ENCODE results near the gene ZRANB1.

ZRANB1 gene

GRCh38 chr10:125027871-125028869, 86.2 kb downstream of the ZRANB1 start:
- no peak overlapping the region for H3K9ac ChIP-seq (ENCODE audit: low read length)
- H3F3A ChIP-seq (ENCODE audit: insufficient read depth), result no peaks in the 10 kb centered on the region
- H3K9me2 ChIP-seq (replicated peaks; ENCODE audit: insufficient read depth, low read length), result no peaks in the 10 kb centered on the region
- TF ChIP-seq EZH2phosphoT487 (conservative IDR thresholded peaks at IDR 0.05; ENCODE audit: low read length), result no peak
- TF ChIP-seq CTCF (IDR thresholded peaks at IDR 0.05; ENCODE audit: insufficient read depth, low read length, poor library complexity, severe bottlenecking), result no peak
- H3K27ac ChIP-seq (ENCODE audit: low read depth, low read length), result no peak overlapping the region
- no peak overlapping the region for H3K4me3 ChIP-seq (ENCODE audit: insufficient read depth, low read length, poor library complexity, severe bottlenecking)
- no peak overlapping the region for H3K4me2 ChIP-seq (ENCODE audit: low read depth, low read length, poor library complexity, severe bottlenecking)
- H3K9me3 ChIP-seq (ENCODE audit: insufficient read depth, low read length), result no peaks in the 10 kb centered on the region
- no peak overlapping the region for H2AFZ ChIP-seq (ENCODE audit: low read depth, low read length, severe bottlenecking)
- H4K20me1 ChIP-seq (ENCODE audit: low read depth, low read length), result no peaks in the 10 kb centered on the region
- no peaks in the 10 kb centered on the region for H3K27me3 ChIP-seq (ENCODE audit: low read length)
- no peaks in the 10 kb centered on the region for H3K79me2 ChIP-seq (ENCODE audit: insufficient read depth, low read length)
- no peaks in the 10 kb centered on the region for H3K36me3 ChIP-seq (ENCODE audit: low read length)

GRCh38 chr10:125029584-125030242, 87.8 kb downstream of the ZRANB1 start:
- no peak overlapping the region for H3K4me2 ChIP-seq (ENCODE audit: low read depth, low read length, poor library complexity, severe bottlenecking)
- H3K9me3 ChIP-seq (ENCODE audit: insufficient read depth, low read length), result no peaks in the 10 kb centered on the region
- TF ChIP-seq EZH2phosphoT487 (conservative IDR thresholded peaks at IDR 0.05; ENCODE audit: low read length) (no peak), CTCF (IDR thresholded peaks at IDR 0.05; ENCODE audit: insufficient read depth, low read length, poor library complexity, severe bottlenecking) (no peak)
- no peaks in the 10 kb centered on the region for H3K36me3 ChIP-seq (ENCODE audit: low read length)
- no peaks in the 10 kb centered on the region for H3K27me3 ChIP-seq (ENCODE audit: low read length)
- H3K27ac ChIP-seq (ENCODE audit: low read depth, low read length), result no peak overlapping the region
- H4K20me1 ChIP-seq (ENCODE audit: low read depth, low read length), result no peaks in the 10 kb centered on the region
- no peak overlapping the region for H3K9ac ChIP-seq (ENCODE audit: low read length)
- no peak overlapping the region for H3K4me3 ChIP-seq (ENCODE audit: insufficient read depth, low read length, poor library complexity, severe bottlenecking)
- no peaks in the 10 kb centered on the region for H3K79me2 ChIP-seq (ENCODE audit: insufficient read depth, low read length)
- no peak overlapping the region for H2AFZ ChIP-seq (ENCODE audit: low read depth, low read length, severe bottlenecking)
- H3F3A ChIP-seq (ENCODE audit: insufficient read depth), result no peaks in the 10 kb centered on the region
- H3K9me2 ChIP-seq (replicated peaks; ENCODE audit: insufficient read depth, low read length), result no peaks in the 10 kb centered on the region

DNA sequence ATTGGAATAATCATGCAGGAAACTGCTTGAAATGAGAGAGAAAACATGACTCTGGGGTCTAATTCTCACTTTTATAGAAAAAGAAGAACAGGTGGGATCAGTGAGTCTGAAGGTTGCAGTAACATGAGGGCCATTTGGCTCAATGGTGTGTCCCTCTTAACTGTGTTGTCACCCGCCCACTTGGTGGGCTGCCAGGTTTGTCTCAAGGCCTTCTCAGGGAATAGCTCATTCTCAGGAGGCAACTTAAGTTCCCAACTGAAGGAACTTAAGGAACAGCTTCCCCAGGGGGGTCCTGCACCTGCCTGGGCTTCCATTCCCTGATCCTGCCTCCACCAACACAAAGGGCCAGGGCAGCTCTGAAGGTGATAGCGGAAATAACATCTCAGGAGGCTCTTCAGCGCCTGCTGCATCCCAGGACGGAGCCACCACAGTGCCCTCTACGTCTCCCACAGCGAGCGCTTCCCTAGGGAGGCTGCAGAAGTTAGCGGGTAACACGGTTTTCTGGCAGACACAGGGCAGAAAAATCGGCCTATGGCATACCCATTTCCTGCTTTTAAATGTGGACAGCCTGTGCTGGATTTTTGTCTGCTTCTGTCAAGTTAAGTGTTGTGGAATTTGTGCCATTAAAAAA, 88.8 kb downstream of the ZRANB1 start:
- no peaks in the 10 kb centered on the region for H3K79me2 ChIP-seq (ENCODE audit: insufficient read depth, low read length)
- no peaks in the 10 kb centered on the region for H4K20me1 ChIP-seq (ENCODE audit: low read depth, low read length)
- no peak overlapping the region for H3K4me2 ChIP-seq (ENCODE audit: low read depth, low read length, poor library complexity, severe bottlenecking)
- no peaks in the 10 kb centered on the region for H3K36me3 ChIP-seq (ENCODE audit: low read length)
- H3K27ac ChIP-seq (ENCODE audit: low read depth, low read length), result no peak overlapping the region
- no peaks in the 10 kb centered on the region for H3F3A ChIP-seq (ENCODE audit: insufficient read depth)
- no peak overlapping the region for H3K4me3 ChIP-seq (ENCODE audit: insufficient read depth, low read length, poor library complexity, severe bottlenecking)
- TF ChIP-seq EZH2phosphoT487 (conservative IDR thresholded peaks at IDR 0.05; ENCODE audit: low read length) (no peak), CTCF (IDR thresholded peaks at IDR 0.05; ENCODE audit: insufficient read depth, low read length, poor library complexity, severe bottlenecking) (no peak)
- H3K9ac ChIP-seq (ENCODE audit: low read length), result no peak overlapping the region
- no peaks in the 10 kb centered on the region for H3K9me3 ChIP-seq (ENCODE audit: insufficient read depth, low read length)
- H3K27me3 ChIP-seq (ENCODE audit: low read length), result no peaks in the 10 kb centered on the region
- no peak overlapping the region for H2AFZ ChIP-seq (ENCODE audit: low read depth, low read length, severe bottlenecking)
- no peaks in the 10 kb centered on the region for H3K9me2 ChIP-seq (replicated peaks; ENCODE audit: insufficient read depth, low read length)

All from SU-DHL-6 (cell line).